Activated T-cell treated with anti-CD3 and anti-CD28 coated beads for 1 hour (primary cell): ENCODE results near the gene TGOLN2.

Source experiments
- DNase-seq: peaks from one replicate; pipeline ENCODE4 v3.0.0-alpha.2; 2020; ENCODE audit warnings: low read depth

TGOLN2 gene

GRCh38 chr2:85308896-85309555 lies 18.8 kb downstream of the TGOLN2 start:
- DNase-seq, result no peak

DNA sequence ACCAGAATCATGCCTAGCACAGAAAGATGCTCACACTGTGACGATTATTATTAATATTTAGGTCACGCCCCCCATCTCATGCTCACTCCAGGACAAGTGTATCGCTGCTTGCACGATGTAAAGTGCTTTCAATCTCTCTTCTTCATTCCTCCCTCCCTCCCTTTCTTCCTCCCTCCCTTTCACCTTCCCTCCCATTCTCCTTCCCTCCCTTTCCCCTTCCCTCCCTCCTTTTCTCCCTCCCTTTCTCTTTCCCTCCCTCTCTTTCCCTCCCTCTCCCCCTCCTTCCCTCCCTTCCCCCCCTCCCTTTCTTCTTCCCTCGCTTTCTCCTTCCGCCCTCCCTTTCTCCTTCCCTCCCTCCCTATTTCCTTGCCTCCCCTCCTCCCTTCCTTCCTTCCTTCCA lies 19.6 kb downstream of the TGOLN2 start:
- DNase-seq, result no peak

GRCh38 chr2:85307527-85307897 lies 20.3 kb downstream of the TGOLN2 start:
- no peak for DNase-seq

- no peak for DNase-seq
These were observed 23.8 kb downstream of the TGOLN2 start for GRCh38 chr2:85303780-85304531.

- no peak for DNase-seq
These were observed 25.7 kb downstream of the TGOLN2 start for GRCh38 chr2:85302121-85302520.

DNA sequence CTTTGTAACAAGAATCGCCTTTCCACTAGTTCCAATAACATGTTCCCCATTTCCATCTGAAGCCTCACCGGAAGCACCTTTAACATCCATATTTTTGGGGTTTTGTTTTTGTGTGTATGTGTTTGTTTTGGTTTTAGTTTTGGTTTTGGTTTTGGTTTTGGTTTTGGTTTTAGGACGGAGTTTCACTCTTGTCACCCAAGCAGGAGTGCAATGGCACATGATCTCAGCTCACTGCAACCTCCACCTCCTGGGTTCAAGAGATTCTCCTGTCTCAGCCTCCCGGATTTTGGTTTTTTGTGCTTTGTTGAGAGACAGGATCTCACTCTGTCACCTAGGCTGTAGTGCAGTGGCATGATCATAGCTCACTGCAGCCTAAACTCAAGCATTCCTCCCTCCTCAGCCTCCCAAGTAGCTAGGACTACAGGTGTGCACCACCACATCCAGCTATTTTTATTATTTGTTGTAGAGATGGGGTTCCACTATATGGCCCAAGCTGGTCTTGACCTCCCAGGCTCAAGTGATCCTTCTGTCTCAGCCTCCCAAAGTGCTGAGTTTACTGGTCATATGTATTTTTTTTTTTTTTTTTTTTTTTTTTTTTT lies 36.3 kb downstream of the TGOLN2 start:
- no peak for DNase-seq

- no peak for DNase-seq
These were observed 39.5 kb downstream of the TGOLN2 start for GRCh38 chr2:85288244-85288725.

DNA sequence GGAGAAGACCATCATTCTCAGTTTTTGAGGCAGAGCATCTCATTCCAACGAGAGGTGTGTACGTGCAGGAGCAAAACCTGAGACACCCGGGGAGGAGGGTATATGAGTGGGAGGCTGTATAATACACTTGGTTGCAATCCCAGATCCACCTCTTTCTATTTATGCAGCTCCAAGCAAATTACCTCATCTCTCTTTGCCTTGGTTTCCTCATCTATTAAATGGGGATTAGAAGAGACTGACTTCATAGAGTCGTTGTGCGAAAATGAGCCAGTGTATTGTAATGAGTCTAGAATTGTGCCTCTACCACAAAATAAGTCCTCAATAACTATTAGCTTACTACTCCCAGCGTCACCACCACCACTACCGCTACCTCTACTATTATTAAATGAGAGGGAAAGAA lies 40.1 kb downstream of the TGOLN2 start:
- DNase-seq, result no peak

DNA sequence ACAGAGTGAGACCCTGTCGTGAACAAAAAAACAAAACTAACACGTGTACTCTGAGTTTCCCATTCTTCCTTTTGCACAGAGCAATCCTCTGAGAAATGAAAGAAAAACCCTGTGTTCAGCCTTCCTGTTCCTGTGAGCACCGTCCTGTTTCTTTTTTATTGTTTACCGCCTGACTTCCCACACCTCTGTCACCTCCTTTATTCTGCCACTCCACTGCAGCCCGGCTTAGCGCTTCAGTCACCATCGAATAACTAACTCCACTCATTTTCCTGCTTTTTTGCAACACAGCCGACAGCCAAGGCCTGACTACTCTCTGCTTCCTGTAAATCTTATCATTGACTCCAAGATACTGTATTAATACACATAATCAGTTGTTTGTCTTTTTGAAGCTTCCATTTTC lies 40.9 kb downstream of the TGOLN2 start:
- DNase-seq, result no peak

- DNase-seq, result no peak
These were observed 44.1 kb downstream of the TGOLN2 start for GRCh38 chr2:85283641-85284040.

DNA sequence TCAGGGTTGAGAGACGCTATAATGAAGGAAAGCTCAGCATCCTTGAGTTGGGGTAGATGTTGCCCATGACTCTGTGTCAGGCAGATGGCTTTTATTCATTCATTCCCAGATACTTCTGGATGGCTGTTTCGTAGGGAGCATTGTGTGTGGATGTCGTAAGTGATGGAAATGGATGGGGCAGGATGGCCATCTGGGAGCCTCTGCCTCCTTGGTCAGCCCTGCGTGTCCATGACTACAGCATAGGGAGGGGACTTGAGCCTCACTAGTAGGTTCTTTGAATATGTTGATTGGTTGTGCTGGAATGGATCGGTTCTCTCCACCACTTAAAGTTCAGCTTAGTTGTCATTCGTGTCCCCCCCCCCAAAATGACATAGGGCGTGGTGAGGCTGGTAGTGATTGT lies 44.9 kb downstream of the TGOLN2 start:
- DNase-seq, result no peak

DNA sequence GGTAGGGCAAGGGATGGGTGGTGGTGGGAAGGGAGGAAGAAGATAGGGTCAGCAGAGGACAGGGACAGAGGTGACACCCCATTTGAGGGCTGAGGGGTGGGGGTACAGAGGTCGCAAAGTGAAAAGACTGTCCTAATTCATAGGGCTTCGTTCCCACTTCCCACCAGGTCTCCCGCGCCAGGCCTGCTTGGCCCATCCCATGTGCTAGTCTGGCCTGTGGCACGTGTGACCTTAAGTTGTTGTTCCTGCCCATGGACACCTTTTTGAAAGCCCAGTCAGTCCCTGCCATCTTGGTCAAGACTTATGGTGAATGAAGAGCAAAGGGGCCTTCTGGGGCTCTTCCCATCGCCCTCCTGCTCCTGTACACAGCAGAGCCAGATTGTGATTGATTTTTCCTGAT lies 46.2 kb downstream of the TGOLN2 start:
- DNase-seq, result no peak

- DNase-seq, result no peak
These were observed 49.4 kb downstream of the TGOLN2 start for GRCh38 chr2:85278361-85278760.

DNA sequence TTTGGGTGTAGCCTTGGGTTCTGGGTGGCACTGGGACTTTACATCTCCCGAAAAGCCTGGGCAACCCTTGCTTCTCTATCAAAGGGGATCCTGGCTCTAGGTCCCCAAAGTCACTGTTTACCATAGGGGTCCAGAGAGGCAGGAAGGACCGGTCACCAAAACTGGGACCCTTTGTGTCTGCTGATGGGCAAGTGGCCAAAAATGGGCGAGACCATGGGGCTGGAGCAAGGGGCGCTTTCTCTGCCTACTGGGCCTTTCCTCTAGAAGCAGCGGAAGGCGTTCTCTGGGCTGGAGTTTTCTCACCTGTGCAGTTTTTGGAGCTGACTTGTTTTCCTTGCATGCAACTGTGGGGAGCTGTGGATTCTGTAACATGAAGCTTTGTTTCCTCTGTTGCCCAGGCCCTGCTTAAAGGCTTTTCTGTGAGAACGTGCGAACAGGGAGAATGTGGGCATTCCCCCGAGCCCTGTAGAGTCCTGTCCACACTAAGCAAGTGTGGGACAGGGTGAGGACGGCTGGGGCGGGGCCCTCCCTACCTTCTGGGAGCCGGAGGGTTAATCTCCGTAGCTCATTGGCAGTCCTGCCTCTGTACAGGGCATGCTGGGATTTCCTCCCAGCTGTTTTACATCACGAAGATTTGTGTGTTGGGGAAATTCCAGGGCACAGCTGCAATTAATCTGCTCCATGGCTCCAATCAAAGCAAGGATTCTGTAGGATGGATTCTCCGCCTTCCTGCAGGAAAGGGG lies 50.2 kb downstream of the TGOLN2 start:
- no peak for DNase-seq

GRCh38 chr2:85276571-85277118 lies 51.1 kb downstream of the TGOLN2 start:
- DNase-seq, result no peak

- no peak for DNase-seq
These were observed 51.7 kb downstream of the TGOLN2 start for GRCh38 chr2:85275984-85276540.

- DNase-seq, result no peak
These were observed 53.8 kb downstream of the TGOLN2 start for GRCh38 chr2:85273738-85274731.

- no peak for DNase-seq
These were observed 55.4 kb downstream of the TGOLN2 start for GRCh38 chr2:85272357-85272756.

DNA sequence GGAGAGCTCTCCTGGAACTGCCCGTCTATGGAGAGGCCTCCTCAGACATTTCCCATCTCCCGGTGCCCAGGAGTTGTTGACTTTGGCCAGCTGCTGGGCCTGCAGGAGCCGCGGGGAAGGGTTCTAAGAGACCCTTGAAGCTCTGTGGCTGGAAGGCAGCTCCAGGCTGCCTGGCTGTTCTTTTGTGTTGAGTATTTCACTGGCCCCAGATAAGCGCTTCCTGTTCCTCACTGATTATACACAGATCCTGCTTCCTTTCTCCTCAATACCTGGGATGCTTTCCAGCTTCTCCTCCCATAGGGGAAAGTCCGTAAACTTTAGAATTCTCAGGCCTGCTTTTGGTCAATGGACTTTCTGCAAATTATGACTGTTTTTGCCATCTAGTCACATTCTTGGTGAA lies 57.8 kb downstream of the TGOLN2 start:
- no peak for DNase-seq
